Gastrocnemius medialis (tissue), 4 donors: Measurements from ENCODE around the gene KLF9.

Experiments
- POLR2A ChIP-seq, 2 donors: fragments of 450-650 bp; IDR thresholded peaks; one replicate each; pipeline ENCODE4 v1.6.1; 2017; ENCODE audit warnings: antibody characterized with exemption in 2 of 2, mild to moderate bottlenecking in 2 of 2, moderate library complexity in 2 of 2
- TF ChIP-seq, protein P1 (sequence below), 5 experiments: fragments of 450-650 bp in 3 of 5; fragments of 200-600 bp in 2 of 5; sonication (generic) in 2 of 5; IDR thresholded peaks in 4 of 5; conservative IDR thresholded peaks in 1 of 5; 1 replicate in 4 of 5; 2 replicates in 1 of 5; pipeline ENCODE4 v1.5.1; 2016 to 2019; ENCODE audit warnings: antibody characterized with exemption in 5 of 5, mild to moderate bottlenecking in 3 of 5, moderate library complexity in 3 of 5

DNA sequence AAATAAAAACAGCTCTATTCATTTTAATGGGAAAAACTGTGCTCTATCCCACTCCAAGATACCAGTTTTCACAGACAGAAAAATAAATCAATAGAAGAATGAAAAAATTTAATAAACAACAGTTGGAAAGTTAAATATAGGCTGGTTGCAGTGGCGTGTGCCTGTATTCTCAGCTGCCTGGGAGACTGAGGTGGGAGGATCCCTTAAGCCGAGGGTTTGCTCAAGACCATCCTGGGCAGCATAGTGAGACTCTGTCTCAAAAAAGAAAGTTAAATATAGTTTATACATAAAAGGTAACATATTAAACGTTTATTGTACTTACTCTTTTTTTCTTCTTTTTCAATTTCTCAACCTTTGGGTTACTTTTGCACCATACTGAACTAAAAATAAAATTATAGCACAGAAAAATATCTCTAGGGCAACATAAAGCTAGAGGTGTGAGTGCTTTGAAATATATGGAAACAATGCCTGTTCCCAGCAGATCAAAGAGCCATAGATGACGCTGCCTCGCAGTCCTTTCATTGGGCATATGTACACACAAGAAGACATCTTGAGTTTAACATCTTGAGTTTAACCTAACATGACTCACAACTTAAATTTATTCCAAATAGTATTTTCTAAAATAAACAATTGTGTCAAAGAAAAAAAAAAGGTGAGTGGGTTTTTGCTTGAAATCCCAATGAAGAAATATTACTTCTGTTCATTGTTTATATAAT is 25.7 kb upstream of the KLF9 start:
- TF ChIP-seq, protein P1, sequence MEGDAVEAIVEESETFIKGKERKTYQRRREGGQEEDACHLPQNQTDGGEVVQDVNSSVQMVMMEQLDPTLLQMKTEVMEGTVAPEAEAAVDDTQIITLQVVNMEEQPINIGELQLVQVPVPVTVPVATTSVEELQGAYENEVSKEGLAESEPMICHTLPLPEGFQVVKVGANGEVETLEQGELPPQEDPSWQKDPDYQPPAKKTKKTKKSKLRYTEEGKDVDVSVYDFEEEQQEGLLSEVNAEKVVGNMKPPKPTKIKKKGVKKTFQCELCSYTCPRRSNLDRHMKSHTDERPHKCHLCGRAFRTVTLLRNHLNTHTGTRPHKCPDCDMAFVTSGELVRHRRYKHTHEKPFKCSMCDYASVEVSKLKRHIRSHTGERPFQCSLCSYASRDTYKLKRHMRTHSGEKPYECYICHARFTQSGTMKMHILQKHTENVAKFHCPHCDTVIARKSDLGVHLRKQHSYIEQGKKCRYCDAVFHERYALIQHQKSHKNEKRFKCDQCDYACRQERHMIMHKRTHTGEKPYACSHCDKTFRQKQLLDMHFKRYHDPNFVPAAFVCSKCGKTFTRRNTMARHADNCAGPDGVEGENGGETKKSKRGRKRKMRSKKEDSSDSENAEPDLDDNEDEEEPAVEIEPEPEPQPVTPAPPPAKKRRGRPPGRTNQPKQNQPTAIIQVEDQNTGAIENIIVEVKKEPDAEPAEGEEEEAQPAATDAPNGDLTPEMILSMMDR (IDR thresholded peaks at IDR 0.05 in 4 of 5, conservative IDR thresholded peaks at IDR 0.05 in 1 of 5) = no peak
- TF ChIP-seq POLR2A (IDR thresholded peaks at IDR 0.05) = no peak
